Bronchial epithelial cell (primary cell): Measurements from ENCODE around the gene LEMD2. TPM values are rescaled to one million over a fixed set of nuclear protein-coding genes. Genes with fewer than 3 reads are reported as not detected.

ENCODE experiments used
- DNase-seq: peaks from one replicate; pipeline ENCODE4 v3.0.0-alpha.2; 2010; ENCODE audit warnings: low read depth
- FAIRE-seq: peaks from 2 replicates; lab custom pipeline; 2011; peaks lifted over from hg19 to GRCh38; lab: Jason Lieb, UNC
- H3K27me3 ChIP-seq: 2 replicates; pipeline ENCODE4 v1.5.1; 2011; ENCODE audit warnings: low read length; ENCODE audit not compliant: control insufficient read depth, insufficient read depth
- H3K36me3 ChIP-seq: 2 replicates; pipeline ENCODE4 v1.5.1; 2011; ENCODE audit warnings: low read length; ENCODE audit not compliant: control insufficient read depth, insufficient read depth
- H3K4me3 ChIP-seq: 2 replicates; pipeline ENCODE4 v1.5.1; 2011; ENCODE audit warnings: mild to moderate bottlenecking, low read depth, low read length, control low read depth
- total RNA-seq: library from RNA; depleted of rRNA; stranded (reverse); fragments of >200 nt; gene quantifications from 2 replicates; pipeline ENCODE4 v1.2.1, GENCODE V29; 2014
- TF ChIP-seq, protein P1 (sequence below): IDR thresholded peaks from 2 replicates; pipeline ENCODE4 v1.5.1; 2011; ENCODE audit warnings: mild to moderate bottlenecking, moderate library complexity, low read length, control low read depth, inconsistent platforms; ENCODE audit not compliant: insufficient read depth, severe bottlenecking

The LEMD2 gene
- total RNA-seq, 1 donor from 2014 or later = 66.9 TPM

DNA sequence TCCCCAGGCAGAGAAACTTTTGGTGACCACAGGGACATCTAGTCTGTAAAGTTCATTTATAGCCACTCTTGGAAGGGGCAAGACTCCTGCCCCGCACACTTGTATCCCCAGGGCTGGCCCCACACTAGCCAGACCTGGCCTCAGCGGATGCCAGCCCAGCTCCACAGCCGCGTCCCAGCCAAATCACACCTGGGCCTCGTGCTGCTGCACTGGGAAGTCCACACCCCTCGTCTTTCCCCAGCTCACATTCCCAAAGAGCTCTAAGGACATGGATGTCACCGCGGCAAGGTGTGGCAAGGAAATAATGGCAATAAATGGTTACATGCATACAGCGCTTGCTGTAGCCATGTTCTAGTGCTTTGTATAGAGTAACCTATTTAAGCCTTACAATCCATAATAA lies 50.8 kb downstream of the LEMD2 start:
- DNase-seq = no peak
- Histone ChIP-seq H3K36me3 (no peaks in the 10 kb centered on the region), H3K27me3 (no peaks in the 10 kb centered on the region), H3K4me3 (no peak overlapping the region)
- FAIRE-seq = no peak
- TF ChIP-seq, protein P1, sequence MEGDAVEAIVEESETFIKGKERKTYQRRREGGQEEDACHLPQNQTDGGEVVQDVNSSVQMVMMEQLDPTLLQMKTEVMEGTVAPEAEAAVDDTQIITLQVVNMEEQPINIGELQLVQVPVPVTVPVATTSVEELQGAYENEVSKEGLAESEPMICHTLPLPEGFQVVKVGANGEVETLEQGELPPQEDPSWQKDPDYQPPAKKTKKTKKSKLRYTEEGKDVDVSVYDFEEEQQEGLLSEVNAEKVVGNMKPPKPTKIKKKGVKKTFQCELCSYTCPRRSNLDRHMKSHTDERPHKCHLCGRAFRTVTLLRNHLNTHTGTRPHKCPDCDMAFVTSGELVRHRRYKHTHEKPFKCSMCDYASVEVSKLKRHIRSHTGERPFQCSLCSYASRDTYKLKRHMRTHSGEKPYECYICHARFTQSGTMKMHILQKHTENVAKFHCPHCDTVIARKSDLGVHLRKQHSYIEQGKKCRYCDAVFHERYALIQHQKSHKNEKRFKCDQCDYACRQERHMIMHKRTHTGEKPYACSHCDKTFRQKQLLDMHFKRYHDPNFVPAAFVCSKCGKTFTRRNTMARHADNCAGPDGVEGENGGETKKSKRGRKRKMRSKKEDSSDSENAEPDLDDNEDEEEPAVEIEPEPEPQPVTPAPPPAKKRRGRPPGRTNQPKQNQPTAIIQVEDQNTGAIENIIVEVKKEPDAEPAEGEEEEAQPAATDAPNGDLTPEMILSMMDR = no peak

- no peaks in the 10 kb centered on the region for H3K36me3 ChIP-seq
- H3K27me3 ChIP-seq = no peaks in the 10 kb centered on the region
- DNase-seq (no peak), FAIRE-seq (no peak)
- TF ChIP-seq, protein P1 = no peak
- no peak overlapping the region for H3K4me3 ChIP-seq
Observed at GRCh38 chr6:33737267-33738026, 51.5 kb downstream of the LEMD2 start.

DNA sequence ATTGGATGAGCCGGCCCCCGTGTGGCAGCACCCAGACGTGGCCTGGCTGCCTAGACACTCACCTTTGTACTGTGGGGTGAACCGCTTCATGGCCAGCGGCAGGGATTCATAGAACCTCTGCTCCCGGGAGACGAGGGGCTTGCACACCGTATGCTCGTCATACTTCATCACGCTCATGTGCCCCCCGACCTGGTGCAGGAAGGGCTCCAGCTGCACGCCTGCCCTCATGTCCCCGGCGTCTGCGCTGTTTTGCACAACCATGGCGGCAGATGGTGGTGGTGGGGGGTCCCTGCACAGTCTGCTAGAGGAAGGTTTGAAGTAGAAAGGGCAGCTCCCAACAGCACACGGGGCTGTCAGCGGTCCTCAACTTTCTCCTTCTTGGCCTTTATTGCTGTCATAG lies 53.7 kb downstream of the LEMD2 start:
- DNase-seq = no peak
- H3K4me3 ChIP-seq = no peak overlapping the region

GRCh38 chr6:33733709-33734007 lies 55.3 kb downstream of the LEMD2 start:
- TF ChIP-seq, protein P1 = no peak
- DNase-seq (no peak), FAIRE-seq (no peak)
- Histone ChIP-seq H3K27me3 (peaks cover 2% of the 10 kb centered on the region), H3K4me3 (no peak overlapping the region), H3K36me3 (no peaks in the 10 kb centered on the region)

More for the DNA sequence above, 53.7 kb downstream of the LEMD2 start:
- TF ChIP-seq, protein P1 = no peak
- no peaks in the 10 kb centered on the region for H3K36me3 ChIP-seq
- no peak for FAIRE-seq
- peaks cover 2% of the 10 kb centered on the region for H3K27me3 ChIP-seq

DNA sequence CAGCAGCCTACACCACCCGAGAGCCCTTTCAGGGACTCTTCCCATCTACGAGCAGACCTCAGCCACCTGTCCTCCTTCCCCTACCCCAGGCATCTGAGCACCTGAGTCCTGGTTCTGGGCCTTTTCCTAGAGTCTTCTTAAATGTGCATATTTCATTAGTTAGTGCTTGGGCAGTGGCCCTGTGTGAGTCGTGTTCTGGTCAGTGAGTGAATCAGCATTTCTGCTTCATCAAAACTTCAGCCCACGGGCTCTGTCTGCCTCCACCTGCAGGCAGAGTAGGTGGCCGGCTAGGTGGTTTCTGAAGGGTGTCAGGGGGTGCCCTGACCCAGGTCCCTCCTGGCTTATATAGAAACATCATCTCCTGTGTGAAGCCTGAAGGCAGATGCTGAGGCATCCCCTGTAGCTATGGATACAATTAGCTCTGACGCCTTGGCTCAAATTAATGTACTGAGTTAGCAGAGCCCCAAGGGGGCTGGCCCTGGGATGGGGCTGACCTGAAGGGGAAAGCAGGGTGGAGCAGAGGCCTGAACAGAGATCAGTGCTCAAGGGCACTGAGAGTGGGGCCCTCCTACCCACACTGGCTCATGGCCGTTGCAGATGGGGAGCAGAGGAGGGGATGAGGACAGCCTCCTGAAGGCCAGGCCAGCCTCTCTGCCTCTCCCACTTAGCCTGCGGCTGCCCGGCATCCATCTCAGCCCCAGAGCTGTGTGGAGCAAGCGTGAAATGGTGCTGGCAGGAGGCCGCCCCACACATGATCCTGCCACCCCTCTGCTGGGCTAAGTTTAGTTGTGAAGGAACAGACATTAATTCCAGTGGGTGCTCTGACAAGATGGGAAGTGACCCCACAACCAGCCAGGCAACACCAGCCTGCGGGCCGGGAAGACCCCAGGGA lies 55.9 kb downstream of the LEMD2 start:
- DNase-seq (no peak), FAIRE-seq (no peak)
- Histone ChIP-seq H3K27me3 (peaks cover 2% of the 10 kb centered on the region), H3K4me3 (no peak overlapping the region), H3K36me3 (no peaks in the 10 kb centered on the region)
- TF ChIP-seq, protein P1 = no peak
